Esophagus squamous epithelium (tissue), 5 donors: ENCODE results near the gene PLA2G2D. TPM values are rescaled to one million over a fixed set of nuclear protein-coding genes. Genes with fewer than 3 reads are reported as not detected.

Experiments used
- DNase-seq: peaks from one replicate; lab custom pipeline; 2025; lab: John Stamatoyannopoulos, UW
- H3K27ac ChIP-seq, 4 donors: fragments of 200-600 bp; sonication (generic); one replicate each; pipeline ENCODE4 v1.5.1; 2016 to 2019; ENCODE audit warnings: mild to moderate bottlenecking in 1 of 4
- H3K27me3 ChIP-seq, 4 donors: fragments of 200-600 bp; sonication (generic); 1 replicate in 3 of 4; 2 replicates in 1 of 4; pipeline versions ENCODE4 v1.5.1 to v1.6.0; 2017 to 2021; ENCODE audit warnings: antibody characterized with exemption in 1 of 4
- H3K36me3 ChIP-seq, 3 donors: fragments of 200-600 bp; sonication (generic); one replicate each; pipeline ENCODE4 v1.5.1; 2016 to 2019
- H3K4me1 ChIP-seq, 3 donors: fragments of 200-600 bp; sonication (generic); one replicate each; pipeline ENCODE4 v1.5.1; 2017 to 2019
- H3K4me3 ChIP-seq, 4 donors: fragments of 200-600 bp; sonication (generic); 1 replicate in 3 of 4; 2 replicates in 1 of 4; pipeline ENCODE4 v1.5.1; 2016 to 2019; ENCODE audit warnings: mild to moderate bottlenecking in 2 of 4, moderate library complexity in 1 of 4
- H3K9me3 ChIP-seq, 3 donors: fragments of 200-600 bp; sonication (generic); one replicate each; pipeline ENCODE4 v1.5.1; 2016 to 2019
- POLR2A ChIP-seq, 4 donors: fragments of 450-650 bp; IDR thresholded peaks; one replicate each; pipeline ENCODE4 v1.6.1; 2017; ENCODE audit warnings: antibody characterized with exemption in 4 of 4, mild to moderate bottlenecking in 4 of 4, moderate library complexity in 3 of 4
- WGBS, 2 donors: methylation state at CpG; one replicate each; pipeline ENCODE4 v1.1.5; 2018; 5-methylcytosine and 5-hydroxymethylcytosine counted together
- intact Hi-C: fragments of 100-400 bp; cut with DNase I; formaldehyde crosslinking; loops from one replicate; pipeline ENCODE4 v1.15.0; 2022
- total RNA-seq, 4 donors: library from RNA; depleted of rRNA; stranded (reverse); fragments of >200 nt; gene quantifications; one replicate each; pipeline ENCODE4 v1.1.0, GENCODE V29; 2016
- TF ChIP-seq, protein P1 (sequence below), 6 experiments: fragments of 450-650 bp in 4 of 6; fragments of 200-600 bp in 2 of 6; sonication (generic) in 2 of 6; IDR thresholded peaks; one replicate each; pipeline ENCODE4 v1.5.1; 2016 to 2019; ENCODE audit warnings: antibody characterized with exemption in 6 of 6, mild to moderate bottlenecking in 4 of 6, moderate library complexity in 4 of 6
- donor health status: DM: yes; HTN: yes; CAD: no.

The PLA2G2D gene
- total RNA-seq, 4 donors from 2014 or later, result 0.19 TPM; not detected in 3

DNA sequence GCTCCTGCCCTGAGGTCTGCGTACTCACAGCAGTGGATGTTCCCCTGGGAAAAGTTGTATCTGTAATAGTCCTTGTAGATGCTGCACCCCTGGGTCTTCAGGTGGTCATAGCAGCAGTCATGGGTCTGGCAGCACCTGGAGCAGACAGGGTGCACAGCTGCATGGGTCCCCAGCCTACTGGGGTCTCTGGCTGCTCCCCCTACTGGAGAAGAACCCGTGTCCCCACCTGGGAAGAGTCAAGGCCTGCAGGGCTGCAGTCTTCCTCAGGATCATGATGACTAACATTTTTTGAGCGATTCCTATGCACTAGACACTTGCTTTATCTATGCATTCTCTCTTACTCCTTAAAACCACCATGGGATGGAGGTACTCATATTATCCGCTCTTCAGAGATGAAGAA, 3.9 kb downstream of the PLA2G2D start:
- no peaks in the 10 kb centered on the region for H3K36me3 ChIP-seq
- WGBS, 2 donors, result 79 to 80% methylated on average over 4 of the region's 4 CpGs
- intact Hi-C loops, result no loop called here
- no peak for DNase-seq
- no peak overlapping the region for H3K4me3 ChIP-seq
- H3K4me1 ChIP-seq, result peaks cover 0 to 8% (median 2%) of the 10 kb centered on the region in 3 donors
- no peak overlapping the region for H3K27ac ChIP-seq
- H3K9me3 ChIP-seq, result no peaks in the 10 kb centered on the region
- no peak for TF ChIP-seq POLR2A (IDR thresholded peaks at IDR 0.05)
- TF ChIP-seq, protein P1, sequence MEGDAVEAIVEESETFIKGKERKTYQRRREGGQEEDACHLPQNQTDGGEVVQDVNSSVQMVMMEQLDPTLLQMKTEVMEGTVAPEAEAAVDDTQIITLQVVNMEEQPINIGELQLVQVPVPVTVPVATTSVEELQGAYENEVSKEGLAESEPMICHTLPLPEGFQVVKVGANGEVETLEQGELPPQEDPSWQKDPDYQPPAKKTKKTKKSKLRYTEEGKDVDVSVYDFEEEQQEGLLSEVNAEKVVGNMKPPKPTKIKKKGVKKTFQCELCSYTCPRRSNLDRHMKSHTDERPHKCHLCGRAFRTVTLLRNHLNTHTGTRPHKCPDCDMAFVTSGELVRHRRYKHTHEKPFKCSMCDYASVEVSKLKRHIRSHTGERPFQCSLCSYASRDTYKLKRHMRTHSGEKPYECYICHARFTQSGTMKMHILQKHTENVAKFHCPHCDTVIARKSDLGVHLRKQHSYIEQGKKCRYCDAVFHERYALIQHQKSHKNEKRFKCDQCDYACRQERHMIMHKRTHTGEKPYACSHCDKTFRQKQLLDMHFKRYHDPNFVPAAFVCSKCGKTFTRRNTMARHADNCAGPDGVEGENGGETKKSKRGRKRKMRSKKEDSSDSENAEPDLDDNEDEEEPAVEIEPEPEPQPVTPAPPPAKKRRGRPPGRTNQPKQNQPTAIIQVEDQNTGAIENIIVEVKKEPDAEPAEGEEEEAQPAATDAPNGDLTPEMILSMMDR (IDR thresholded peaks at IDR 0.05), result no peak
- H3K27me3 ChIP-seq, result peaks cover 0 to 22% (median 0%) of the 10 kb centered on the region in 4 donors

- Histone ChIP-seq H3K4me1 (peaks cover 0 to 8% (median 2%) of the 10 kb centered on the region in 3 donors), H3K9me3 (no peaks in the 10 kb centered on the region), H3K36me3 (no peaks in the 10 kb centered on the region), H3K27me3 (peaks cover 0 to 22% (median 0%) of the 10 kb centered on the region in 4 donors), H3K4me3 (no peak overlapping the region), H3K27ac (no peak overlapping the region)
- DNase-seq, result no peak
- intact Hi-C loops, result no loop called here
- no peak for TF ChIP-seq POLR2A (IDR thresholded peaks at IDR 0.05)
- TF ChIP-seq, protein P1 (IDR thresholded peaks at IDR 0.05), result no peak
- 37 to 69% methylated on average over 3 to 9 of the region's 15 CpGs for WGBS, 2 donors
Observed at GRCh38 chr1:20114021-20114648, 5.2 kb downstream of the PLA2G2D start.

- no peak for DNase-seq
- TF ChIP-seq, protein P1 (IDR thresholded peaks at IDR 0.05), result no peak
- no peak for TF ChIP-seq POLR2A (IDR thresholded peaks at IDR 0.05)
- no peak overlapping the region for H3K27ac ChIP-seq
- peaks cover 0 to 8% (median 2%) of the 10 kb centered on the region in 3 donors for H3K4me1 ChIP-seq
- H3K4me3 ChIP-seq, result no peak overlapping the region
- no peaks in the 10 kb centered on the region for H3K9me3 ChIP-seq
- H3K36me3 ChIP-seq, result no peaks in the 10 kb centered on the region
- intact Hi-C loops, result no loop called here
- peaks cover 0 to 22% (median 0%) of the 10 kb centered on the region in 4 donors for H3K27me3 ChIP-seq
- 60 to 63% methylated on average over 1 to 2 of the region's 3 CpGs for WGBS, 2 donors
Observed at GRCh38 chr1:20112279-20113000, 6.9 kb downstream of the PLA2G2D start.

- DNase-seq, result no peak
- Histone ChIP-seq H3K27me3 (peaks cover 0 to 22% (median 0%) of the 10 kb centered on the region in 4 donors), H3K27ac (no peak overlapping the region), H3K4me1 (peaks cover 0 to 8% (median 2%) of the 10 kb centered on the region in 3 donors), H3K9me3 (no peaks in the 10 kb centered on the region), H3K36me3 (no peaks in the 10 kb centered on the region), H3K4me3 (no peak overlapping the region)
- TF ChIP-seq, protein P1 (IDR thresholded peaks at IDR 0.05), result no peak
- TF ChIP-seq POLR2A (IDR thresholded peaks at IDR 0.05), result no peak
- WGBS, 2 donors, result 83 to 84% methylated on average over 5 of the region's 5 CpGs
- intact Hi-C loops, result no loop called here
Observed at GRCh38 chr1:20111452-20111851, 7.9 kb downstream of the PLA2G2D start.

DNA sequence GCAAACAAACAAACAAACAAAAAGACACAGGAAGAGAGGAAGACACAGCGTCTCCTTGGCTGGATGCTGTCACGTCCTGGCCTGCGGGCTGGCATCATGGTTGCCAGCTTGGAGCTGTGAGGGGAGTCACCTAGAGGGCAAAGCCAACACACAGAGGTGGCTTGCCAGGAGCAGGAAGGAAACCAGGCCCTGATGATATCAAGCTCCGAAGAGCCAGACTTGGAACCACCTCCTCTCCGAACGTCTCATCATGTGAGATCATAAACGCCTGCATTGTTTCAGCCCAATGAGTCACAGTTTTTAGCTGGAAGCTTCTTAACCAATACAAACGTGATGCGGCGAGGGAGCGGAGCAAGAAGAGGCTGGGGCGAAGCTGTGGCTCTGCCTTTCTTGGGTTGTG, 8.7 kb downstream of the PLA2G2D start:
- H3K27ac ChIP-seq, result peak overlapping the region in 2 of 4 donors; percentile 21 to 37
- peaks cover 0 to 8% (median 2%) of the 10 kb centered on the region in 3 donors for H3K4me1 ChIP-seq
- no peak for DNase-seq
- TF ChIP-seq, protein P1 (IDR thresholded peaks at IDR 0.05), result no peak
- no peak for TF ChIP-seq POLR2A (IDR thresholded peaks at IDR 0.05)
- WGBS, 2 donors, result 41 to 55% methylated on average over 11 to 12 of the region's 12 CpGs
- peaks cover 0 to 22% (median 0%) of the 10 kb centered on the region in 4 donors for H3K27me3 ChIP-seq
- intact Hi-C loops, result no loop called here
- H3K4me3 ChIP-seq, result no peak overlapping the region
- H3K9me3 ChIP-seq, result no peaks in the 10 kb centered on the region
- no peaks in the 10 kb centered on the region for H3K36me3 ChIP-seq
